Esophagus squamous epithelium (tissue), 4 donors: ENCODE results near the gene FAM124A.

Experiments
- CTCF ChIP-seq, 6 experiments: fragments of 450-650 bp in 4 of 6; fragments of 200-600 bp in 2 of 6; sonication (generic) in 2 of 6; IDR thresholded peaks; one replicate each; pipeline ENCODE4 v1.5.1; 2016 to 2019; ENCODE audit warnings: antibody characterized with exemption in 6 of 6, mild to moderate bottlenecking in 4 of 6, moderate library complexity in 4 of 6
- POLR2A ChIP-seq, 4 donors: fragments of 450-650 bp; IDR thresholded peaks; one replicate each; pipeline ENCODE4 v1.6.1; 2017; ENCODE audit warnings: antibody characterized with exemption in 4 of 4, mild to moderate bottlenecking in 4 of 4, moderate library complexity in 3 of 4

GRCh38 chr13:51175639-51176038 lies 46.6 kb upstream of the FAM124A start:
- TF ChIP-seq POLR2A (IDR thresholded peaks at IDR 0.05) (no peak), CTCF (IDR thresholded peaks at IDR 0.05) (no peak)
